ENCODE results near the gene CLEC16A. TPM values are rescaled to one million over a fixed set of nuclear protein-coding genes. Genes with fewer than 3 reads are reported as not detected.

The CLEC16A gene
- total RNA-seq, 4 donors from 2014 or later = 20.3 to 25.7 (median 25.1) TPM

- no peaks in the 10 kb centered on the region for H3K9me3 ChIP-seq
- H3K27me3 ChIP-seq = no peaks in the 10 kb centered on the region
- no peak for DNase-seq
- 92 to 94% methylated on average over 5 of the region's 5 CpGs for WGBS, 2 donors
- no peak overlapping the region for H3K27ac ChIP-seq
- H3K4me1 ChIP-seq = peaks cover 0 to 21% (median 7%) of the 10 kb centered on the region in 3 donors
- intact Hi-C loops (cut with DNase I) = no loop called here
- no peak overlapping the region for H3K4me3 ChIP-seq
- no peak for TF ChIP-seq POLR2A (IDR thresholded peaks at IDR 0.05)
- no peak for TF ChIP-seq CTCF (IDR thresholded peaks at IDR 0.05)
- H3K36me3 ChIP-seq = peaks cover 3 to 64% (median 3%) of the 10 kb centered on the region in 3 donors
These were observed 114.5 kb downstream of the CLEC16A start for GRCh38 chr16:11058832-11059231.

- Histone ChIP-seq H3K4me1 (peaks cover 0 to 21% (median 7%) of the 10 kb centered on the region in 3 donors), H3K4me3 (no peak overlapping the region), H3K27ac (no peak overlapping the region), H3K27me3 (no peaks in the 10 kb centered on the region), H3K9me3 (no peaks in the 10 kb centered on the region), H3K36me3 (peaks cover 0 to 65% (median 3%) of the 10 kb centered on the region in 3 donors)
- WGBS, 2 donors = 93% methylated on average over 2 of the region's 4 CpGs; no CpG with 5 or more reads in 1 of the 2 donors
- no peak for DNase-seq
- TF ChIP-seq POLR2A (IDR thresholded peaks at IDR 0.05) (no peak), CTCF (IDR thresholded peaks at IDR 0.05) (no peak)
- intact Hi-C loops (cut with DNase I) = no loop called here
These were observed 115.2 kb downstream of the CLEC16A start for GRCh38 chr16:11059588-11059987.

GRCh38 chr16:11060364-11060763 lies 116.0 kb downstream of the CLEC16A start:
- intact Hi-C loops (cut with DNase I) = no loop called here
- TF ChIP-seq CTCF (IDR thresholded peaks at IDR 0.05) = no peak
- no peak for TF ChIP-seq POLR2A (IDR thresholded peaks at IDR 0.05)
- Histone ChIP-seq H3K27me3 (no peaks in the 10 kb centered on the region), H3K27ac (no peak overlapping the region), H3K4me3 (no peak overlapping the region), H3K9me3 (no peaks in the 10 kb centered on the region), H3K4me1 (peaks cover 0 to 21% (median 7%) of the 10 kb centered on the region in 3 donors), H3K36me3 (peaks cover 0 to 68% (median 3%) of the 10 kb centered on the region in 3 donors)
- DNase-seq = no peak
- 95 to 100% methylated on average over 4 of the region's 4 CpGs for WGBS, 2 donors

- H3K4me3 ChIP-seq = no peak overlapping the region
- H3K9me3 ChIP-seq = no peaks in the 10 kb centered on the region
- intact Hi-C loops (cut with DNase I) = no loop called here
- no peak overlapping the region for H3K27ac ChIP-seq
- no peaks in the 10 kb centered on the region for H3K27me3 ChIP-seq
- DNase-seq = no peak
- TF ChIP-seq CTCF (IDR thresholded peaks at IDR 0.05) (no peak), POLR2A (IDR thresholded peaks at IDR 0.05) (no peak)
- H3K4me1 ChIP-seq = peaks cover 0 to 21% (median 7%) of the 10 kb centered on the region in 3 donors
- peaks cover 0 to 70% (median 3%) of the 10 kb centered on the region in 3 donors for H3K36me3 ChIP-seq
- 100% methylated on average over 6 of the region's 7 CpGs; no CpG with 5 or more reads in 1 of the 2 donors for WGBS, 2 donors
These were observed 116.5 kb downstream of the CLEC16A start for GRCh38 chr16:11060842-11061241.

GRCh38 chr16:11061629-11062270 lies 117.4 kb downstream of the CLEC16A start:
- Histone ChIP-seq H3K4me3 (no peak overlapping the region), H3K4me1 (peaks cover 0 to 14% (median 7%) of the 10 kb centered on the region in 3 donors), H3K36me3 (peaks cover 0 to 79% (median 3%) of the 10 kb centered on the region in 3 donors), H3K9me3 (no peaks in the 10 kb centered on the region), H3K27ac (no peak overlapping the region), H3K27me3 (no peaks in the 10 kb centered on the region)
- DNase-seq = no peak
- TF ChIP-seq POLR2A (IDR thresholded peaks at IDR 0.05) = no peak
- intact Hi-C loops (cut with DNase I) = no loop called here
- 82 to 86% methylated on average over 6 of the region's 6 CpGs for WGBS, 2 donors
